HG03457 (cell line): ENCODE results near the gene CHCHD3.

Source experiments
- ATAC-seq: cut with Tn5 transposase; IDR thresholded peaks from one replicate; pipeline ENCODE4 v1.9.1; 2021; ENCODE audit warnings: moderate number of reproducible peaks; ENCODE audit not compliant: unreplicated experiment

Gene CHCHD3

DNA sequence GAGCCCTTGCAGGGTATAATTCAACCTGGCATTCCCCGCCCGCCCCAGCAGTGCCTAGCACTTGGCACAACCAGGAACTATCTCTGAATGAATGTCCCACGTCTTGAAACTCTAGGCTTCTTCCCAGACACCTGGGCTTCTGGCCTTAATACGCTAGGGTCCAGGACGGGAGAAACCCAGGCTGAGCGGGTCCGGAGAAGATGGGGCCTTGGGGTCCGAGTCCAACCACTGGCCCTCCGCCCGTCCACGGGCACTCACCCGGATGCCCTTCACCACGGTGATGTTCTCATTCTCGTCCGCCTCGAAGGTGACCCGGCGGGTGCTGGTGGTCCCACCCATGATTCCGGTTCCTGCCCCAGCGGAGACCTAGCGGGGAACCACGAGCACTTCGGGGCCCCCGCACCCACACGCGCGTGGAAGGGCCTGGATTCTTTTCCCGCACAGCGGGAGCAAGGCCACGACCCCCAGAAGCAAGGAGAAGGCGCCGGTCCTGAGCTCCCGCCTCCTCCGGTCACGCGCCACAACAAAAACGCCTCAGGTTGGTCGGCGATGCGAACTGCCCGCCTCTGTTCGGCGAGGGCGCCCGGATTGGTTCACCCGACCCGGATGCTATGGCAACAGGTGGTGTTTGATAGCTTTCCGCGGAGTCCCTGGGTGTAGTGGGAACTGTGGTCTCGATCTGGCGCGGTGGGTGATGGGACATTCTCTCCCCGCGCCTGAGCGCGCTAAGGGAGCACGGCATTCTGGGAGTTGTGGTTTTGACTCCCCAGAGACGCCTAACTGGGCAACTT lies at the start of gene CHCHD3:
CHCHD3 (minus strand) TSS at position 492 of the 791 bp plus-strand sequence; CDS start at position 339, 153 bp downstream.
- ATAC-seq, result peak; percentile 99

DNA sequence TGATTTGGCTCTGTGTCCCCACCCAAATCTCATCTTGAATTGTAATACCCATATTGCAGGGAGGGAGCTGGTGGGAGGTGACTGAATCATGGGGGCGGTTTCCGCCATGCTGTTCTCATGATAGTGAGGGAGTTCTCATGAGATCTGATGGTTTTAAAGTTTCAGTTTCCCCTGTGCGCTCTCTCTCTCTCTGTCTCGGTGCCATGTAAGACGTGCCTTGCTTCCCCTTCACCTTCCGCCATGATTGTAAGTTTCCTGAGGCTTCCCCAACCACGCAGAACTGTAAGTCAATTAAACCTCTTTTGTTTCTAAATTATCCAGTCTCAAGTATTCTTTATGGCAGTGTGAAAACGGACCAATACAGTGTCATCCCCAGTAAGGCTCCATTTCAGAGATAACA lies 48.3 kb upstream of the CHCHD3 start:
- no peak for ATAC-seq

DNA sequence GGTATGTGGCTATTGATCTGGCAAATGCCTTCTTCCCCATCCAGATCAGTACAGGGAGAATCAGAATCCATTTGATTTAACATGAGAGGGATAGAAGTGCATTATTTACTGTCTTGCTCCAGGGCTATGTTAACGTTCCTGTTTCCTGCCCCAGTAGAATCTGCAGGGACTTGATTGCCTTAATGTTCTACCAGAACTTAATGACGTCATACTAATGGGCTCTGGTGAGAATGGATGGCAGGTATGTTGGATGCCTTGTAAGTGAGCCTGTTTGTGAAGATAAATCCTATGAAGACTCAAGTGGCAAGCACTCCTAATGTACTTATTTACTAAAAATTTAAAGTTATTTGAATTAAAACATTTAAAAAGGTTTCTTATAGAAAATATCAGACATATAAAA lies 44.5 kb upstream of the CHCHD3 start:
- no peak for ATAC-seq

DNA sequence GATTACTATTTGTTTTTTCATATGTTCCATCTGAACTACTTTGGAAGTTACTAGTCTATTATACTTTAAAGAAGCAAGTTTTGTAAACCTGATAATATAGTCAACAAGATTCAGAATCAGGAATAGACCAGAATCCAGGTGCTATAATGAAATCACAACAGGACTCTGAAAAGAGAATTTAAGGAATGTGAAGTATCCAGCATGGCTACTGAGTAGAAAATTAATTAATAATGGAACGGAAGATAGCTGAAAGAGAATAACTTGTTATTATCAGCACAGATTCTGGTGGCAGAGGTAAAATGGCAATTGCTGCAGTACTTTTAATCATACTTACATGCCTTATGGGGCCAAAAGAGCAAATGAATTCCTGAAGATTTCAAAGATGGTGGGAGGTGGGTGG lies 43.1 kb upstream of the CHCHD3 start:
- ATAC-seq, result no peak

DNA sequence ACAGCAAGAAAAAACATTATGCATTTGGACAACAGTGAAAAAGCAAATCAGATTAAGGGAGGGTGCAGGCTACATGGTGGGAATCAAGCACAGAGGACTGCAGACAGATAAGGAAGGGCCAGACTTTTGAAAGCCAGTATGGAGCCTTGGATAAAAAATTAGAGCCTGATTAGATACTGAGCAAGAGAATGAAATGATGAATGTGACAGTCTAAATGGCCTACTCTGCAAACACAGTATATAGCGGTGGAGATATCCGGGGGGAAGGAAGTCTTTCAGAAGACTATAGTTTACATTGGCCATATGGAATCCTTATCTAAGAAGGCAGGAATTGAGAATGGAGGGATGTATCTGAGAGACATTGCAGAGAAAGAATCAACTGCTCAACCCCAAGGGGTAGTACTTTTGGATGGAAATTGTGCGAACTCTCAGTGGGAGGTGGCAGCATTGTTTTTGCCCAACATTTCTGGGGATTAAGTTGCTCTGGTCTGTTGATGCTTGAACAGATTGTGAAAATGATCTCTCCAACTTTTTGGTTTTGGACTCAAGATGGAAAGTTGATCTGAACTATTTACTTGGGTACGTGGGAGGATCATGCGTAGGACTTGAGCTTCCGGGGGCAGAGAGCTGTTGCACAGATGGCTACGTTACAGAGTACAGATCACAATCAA lies 39.4 kb upstream of the CHCHD3 start:
- ATAC-seq, result no peak

DNA sequence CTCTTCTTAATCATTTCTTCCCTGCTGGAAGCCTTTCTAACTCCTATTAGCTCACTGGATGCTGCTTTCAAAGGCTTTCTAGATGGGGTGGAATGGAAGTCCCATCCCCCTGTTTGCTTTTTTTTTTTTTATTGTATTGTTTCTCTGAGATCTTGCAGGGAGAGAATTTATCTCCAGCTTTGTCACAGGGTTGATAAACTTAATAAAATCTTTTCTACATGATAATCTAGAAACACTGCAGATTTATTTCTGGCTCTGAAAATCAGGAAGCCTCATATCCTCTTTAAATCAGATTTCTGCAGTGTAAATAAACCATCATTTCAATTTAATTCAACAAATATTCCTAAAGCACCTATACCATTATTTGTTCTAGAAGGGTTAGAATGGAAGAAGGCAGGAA lies 37.2 kb upstream of the CHCHD3 start:
- ATAC-seq, result no peak

DNA sequence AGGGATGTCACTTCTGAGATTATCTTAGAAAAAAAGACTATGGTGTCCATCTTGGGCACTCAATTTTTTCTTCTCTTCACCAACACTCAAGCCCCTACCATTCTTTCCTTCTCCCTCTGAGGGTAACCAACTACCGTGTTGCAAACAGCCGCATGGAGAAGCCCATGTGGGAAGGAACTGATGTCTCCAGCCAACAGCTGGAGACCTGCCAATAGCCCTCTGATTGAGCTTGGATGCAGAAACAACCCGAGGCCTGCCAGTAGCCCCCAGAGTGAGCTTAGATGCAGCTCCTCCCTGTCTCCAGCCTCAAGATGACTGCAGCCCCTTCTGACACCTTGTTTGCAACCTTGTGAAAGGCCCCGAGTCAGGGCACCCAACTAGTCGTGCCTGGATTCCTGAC lies 36.4 kb upstream of the CHCHD3 start:
- ATAC-seq, result no peak

DNA sequence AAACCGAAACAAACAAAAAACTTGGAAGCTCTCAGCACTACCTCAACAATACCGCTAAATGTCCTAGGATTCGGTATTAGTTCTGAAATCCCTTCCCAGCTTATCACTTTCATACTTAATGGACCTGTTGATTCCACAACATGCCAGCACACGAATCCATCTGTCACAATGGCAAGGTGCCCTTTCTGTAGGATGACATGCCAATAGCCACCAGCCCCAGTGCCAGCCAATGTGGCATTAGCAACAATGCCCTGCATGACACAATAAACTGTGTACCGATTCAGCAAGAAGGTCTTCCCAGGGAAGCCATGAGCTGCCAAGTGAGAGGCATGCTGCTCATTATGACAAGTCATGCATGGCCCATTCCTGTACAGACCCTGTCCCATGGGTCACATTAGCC lies 35.6 kb upstream of the CHCHD3 start:
- ATAC-seq, result no peak

DNA sequence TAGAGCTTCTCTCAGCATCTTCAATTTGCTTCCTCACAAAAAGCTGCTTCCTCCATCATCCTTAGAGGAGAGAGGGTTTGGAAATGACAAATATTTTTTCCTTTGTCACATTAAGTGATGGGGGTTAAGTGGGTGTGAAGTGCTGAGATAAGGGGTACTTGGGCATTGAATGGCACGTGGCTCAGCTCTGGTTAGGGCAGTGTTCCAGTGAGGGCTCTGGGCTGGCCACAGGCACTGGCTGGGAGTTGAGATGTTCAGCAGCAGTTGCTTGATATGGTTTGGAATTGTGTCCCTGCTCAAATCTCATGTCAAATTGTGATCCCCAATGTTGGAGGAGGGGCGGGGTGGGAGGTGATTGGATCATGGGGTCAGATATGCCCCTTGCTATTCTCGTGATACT lies 33.7 kb upstream of the CHCHD3 start:
- ATAC-seq, result no peak

DNA sequence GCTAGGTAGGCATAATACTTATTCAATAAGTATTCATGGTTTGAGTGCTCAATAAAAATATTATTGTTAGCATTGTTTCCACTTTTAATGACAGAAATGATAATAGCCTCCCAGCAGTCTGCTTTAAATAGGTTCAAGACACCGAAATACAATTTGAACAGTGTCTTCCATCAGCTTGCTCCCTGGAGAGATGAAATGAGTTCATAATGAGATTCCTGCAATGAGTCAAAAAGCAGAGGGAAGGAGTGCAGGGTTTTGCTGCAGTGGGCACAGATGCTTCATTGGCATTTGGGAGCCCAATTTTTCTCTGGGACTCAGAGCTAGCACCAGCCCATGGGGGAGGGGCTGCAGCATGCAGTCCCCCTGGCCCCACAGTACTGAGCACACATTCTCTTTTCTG lies 32.6 kb upstream of the CHCHD3 start:
- ATAC-seq, result no peak

DNA sequence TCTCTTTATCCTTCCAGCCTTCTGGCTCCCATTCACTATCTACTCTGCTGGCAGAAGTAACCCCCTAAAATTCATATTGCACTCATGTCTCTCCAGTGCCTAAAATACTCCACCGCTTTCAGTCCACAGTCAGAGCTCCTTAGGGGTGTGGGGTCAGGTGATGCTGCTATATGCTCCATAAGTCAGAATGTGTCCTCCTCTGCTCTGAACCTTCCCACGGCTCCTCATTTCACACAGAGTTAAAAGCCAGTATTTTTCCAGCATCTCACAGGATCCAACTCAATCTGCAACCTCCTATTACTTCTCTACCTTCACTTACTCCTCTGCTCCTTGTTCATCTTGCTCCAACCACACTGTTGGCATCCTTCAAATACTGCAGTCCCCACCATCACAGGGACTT lies 31.1 kb upstream of the CHCHD3 start:
- no peak for ATAC-seq

DNA sequence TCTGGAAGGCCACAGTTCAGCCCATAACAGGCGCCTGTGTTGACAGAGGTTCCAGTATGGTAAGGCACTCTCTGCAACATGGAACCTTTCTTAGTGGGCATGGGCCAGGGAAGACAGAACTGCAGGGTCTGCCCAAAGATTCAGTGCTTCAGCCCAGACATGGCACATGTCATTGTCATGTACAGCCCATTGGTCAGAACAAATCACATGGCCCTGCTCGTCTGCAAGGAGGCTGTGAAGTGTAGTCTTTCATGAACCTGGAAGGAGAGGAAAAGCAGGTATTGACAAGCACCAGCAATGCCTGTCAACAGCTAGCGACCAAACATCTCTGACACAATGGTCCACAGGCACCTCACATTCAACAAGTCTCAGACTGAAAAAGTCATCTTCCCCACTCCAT lies 30.4 kb upstream of the CHCHD3 start:
- no peak for ATAC-seq

DNA sequence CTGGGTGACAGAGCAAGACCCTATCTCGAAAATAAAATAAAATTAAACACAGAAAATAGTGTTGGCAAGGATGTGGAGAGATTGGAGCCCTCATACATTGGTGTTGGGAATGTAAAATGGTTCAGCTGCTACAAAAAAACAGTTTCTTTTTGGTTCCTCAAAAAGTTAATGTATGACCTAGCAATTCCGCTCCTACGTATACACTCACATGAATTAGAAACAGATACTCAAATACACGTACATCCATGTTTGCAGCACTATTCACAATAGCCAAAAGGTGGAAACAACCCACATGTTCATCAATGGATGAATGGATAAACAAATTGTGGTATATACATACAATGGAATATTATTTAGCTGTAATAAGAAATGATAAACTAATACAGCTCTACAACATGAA lies 28.4 kb upstream of the CHCHD3 start:
- ATAC-seq, result no peak

DNA sequence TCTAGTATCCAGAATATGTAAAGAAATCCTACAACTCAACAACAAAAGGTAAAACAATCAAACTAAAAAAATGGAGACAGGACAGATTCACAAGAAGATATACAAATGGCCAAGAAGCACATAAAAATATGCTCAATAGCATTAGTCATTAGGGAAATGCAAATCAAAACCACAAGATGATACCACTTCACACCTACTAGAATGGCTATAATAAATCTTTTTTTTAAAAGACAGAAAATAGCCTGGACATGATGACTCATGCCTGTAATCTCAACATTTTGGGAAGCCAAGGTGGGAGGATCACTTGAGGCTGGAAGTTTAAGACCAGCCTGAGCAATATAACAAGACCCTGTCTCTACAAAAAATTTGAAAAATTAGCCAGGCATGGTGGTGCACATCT lies 27.9 kb upstream of the CHCHD3 start:
- no peak for ATAC-seq

DNA sequence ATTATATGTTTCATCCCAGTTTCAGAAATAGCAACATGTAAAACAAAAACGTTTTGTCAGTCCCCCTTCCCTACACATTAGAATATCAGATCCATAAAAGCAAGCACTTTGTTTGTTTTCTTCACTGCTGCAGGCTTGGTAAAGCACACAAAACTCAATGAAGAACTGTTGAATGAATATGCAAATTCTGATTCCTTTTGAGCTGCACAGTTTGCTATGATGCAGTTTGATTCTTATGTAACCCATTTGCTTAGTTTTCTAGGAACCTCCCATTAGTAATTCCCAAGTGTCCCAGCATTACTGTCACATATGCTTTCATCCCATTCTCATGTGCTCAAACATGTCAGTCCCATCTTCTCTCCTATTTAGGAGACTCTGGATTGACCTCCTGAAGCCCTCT lies 26.1 kb upstream of the CHCHD3 start:
- ATAC-seq, result no peak

DNA sequence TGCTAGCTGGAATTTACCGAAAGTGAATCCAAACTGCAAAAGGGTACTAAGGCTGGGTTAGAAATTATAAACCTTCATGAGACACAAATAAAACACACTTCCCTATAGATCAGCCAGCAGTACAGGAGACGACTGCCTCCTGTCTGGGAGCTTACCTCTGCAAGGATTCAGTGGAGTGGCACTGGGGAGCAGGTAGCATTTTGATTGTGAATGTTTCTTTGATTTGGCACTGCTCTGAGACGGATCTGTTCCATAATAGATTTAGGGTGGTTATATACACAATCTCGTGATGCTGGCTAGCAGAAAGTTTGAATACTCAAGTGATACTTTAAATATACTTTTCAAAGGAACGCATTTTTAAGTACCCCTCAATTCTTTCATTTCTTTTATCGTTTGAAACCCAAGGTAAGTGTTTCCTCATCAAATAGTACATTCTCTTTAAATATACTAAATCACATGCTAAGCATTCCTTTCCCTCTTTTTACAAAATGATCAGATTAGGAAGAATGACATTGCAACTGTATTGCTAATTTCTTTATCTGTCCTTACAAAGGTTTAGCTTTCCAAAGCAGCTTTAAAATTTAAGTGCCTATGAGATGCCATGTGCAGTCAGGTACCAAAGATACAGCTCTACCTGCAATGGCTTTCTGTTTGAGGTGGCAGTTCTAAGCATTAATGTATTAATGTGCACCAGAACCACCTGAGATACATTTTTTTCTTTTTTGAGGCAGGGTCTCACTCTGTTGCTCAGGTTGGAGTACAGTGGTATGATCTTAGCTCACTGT lies 20.6 kb upstream of the CHCHD3 start:
- ATAC-seq, result no peak

DNA sequence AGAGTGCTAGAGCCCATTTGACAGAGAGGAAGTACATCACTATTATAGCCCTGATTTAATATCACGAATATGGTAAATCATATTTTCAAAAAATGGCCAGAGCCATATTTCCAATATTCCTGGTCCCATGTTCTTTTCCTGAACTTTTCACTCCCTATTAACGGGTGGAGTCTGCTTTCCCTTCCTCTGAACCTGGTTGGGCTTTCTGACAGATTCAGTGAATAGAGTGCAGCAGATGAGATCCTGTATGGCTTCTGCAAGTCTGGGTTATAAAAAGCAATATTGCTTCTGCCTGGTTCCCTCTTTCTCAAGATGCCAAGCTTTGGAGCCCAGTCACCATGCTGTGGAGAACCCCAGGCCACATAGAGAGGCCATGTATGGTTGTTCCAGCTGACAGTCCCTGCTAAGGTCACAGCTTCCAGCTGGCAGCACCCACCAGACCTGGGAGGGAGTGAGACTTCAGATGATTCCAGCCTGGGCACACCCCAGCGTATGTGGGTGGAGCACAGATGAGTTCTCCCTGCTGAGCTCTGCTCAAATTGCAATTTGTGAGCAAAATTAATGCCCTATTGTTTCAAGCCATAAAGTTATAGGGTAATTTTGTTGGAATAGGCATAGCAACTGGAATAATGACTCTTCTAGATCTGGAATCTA lies 17.9 kb upstream of the CHCHD3 start:
- no peak for ATAC-seq

DNA sequence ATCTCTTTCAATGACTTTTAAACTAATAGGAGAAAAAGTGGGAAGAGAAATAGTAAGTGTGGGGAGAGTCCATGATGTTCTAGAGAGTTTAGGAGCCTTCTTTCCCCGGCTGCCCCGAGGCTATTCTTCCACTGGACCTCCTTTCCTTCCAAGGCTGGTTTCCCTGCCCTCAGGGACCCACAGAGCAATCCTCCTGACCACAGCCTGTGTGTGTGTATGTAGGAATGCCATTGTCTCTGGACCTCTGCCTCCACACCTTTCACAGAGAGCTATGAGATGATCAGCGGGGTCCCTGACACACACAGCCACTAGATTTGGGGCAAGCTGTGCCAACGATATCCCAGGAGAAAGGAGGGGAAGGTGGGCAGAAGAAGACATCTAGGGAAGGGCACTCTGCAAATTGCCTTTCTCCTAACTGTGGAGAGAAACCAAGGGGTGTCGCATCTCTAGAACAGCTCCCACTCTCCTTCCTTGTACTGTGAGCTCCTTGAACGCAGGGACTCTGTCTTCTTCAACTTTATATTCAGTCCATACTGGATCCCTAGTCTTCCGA lies 13.3 kb upstream of the CHCHD3 start:
- ATAC-seq, result no peak

DNA sequence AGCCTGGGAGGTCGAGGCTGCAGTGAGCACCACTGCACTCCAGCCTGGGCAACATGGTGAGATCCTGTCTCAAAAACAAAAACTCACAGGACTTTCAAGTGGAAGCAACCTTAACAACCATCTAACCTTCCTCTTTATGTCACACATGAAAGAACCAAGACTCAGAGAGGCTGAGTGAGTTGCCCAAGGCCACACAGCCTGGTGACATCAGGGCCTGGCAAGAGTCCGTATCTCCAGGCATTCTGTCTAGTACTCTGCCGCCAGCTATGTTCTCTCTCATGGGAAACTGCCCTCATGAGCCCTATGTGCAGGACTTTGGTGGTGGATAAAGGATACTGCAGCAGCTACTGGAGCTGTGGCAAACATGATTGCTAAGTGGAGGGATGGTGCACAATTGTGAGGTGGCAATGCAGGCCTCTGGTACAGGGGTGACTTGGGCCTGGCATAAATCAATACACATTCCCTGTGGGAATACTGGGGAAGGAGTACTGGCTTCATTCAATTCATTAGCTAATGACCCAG lies 10.1 kb upstream of the CHCHD3 start:
- ATAC-seq, result no peak

DNA sequence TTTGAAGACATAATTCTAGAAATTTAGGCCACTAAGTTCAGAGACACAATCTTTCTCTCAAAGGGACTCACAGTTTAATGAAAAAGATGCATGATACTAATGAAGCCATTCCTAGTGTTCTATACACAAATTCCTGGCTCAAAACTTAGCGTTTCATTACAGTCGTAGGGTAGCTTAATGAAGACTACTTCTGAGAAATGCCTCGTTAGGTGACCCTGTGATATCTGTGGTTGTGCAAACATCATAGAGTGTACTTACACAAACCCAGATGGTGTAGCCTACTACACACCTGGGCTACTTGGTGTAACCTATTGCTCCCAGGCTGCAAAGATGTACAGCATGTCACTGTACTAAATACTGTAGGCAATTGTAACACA lies 488 bp upstream of the CHCHD3 start:
- ATAC-seq, result no peak

DNA sequence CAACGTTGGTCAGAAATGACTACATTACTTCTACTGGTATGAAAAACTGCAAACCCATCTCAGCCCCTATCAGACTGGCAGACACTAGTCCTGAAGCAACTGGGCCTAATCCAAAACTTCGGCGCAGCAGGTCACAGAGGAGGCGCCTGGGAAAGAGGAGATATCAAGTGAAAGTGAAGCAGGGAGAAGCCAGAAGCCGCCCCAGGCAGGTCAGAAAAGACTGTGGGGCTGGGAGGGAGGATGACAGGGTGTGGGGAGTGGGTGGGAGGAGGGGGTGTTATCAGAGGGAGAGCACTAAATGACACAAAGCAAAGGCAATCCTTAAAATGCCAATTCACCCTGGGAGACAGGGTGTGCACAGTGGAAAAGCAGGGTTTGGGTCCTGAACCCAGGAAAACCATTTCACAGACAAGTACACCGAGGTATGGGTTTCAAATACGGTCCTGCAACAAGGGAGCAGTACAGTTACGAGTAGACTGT lies 731 bp downstream of the CHCHD3 start:
- ATAC-seq, result no peak
